Measurements from ENCODE around the gene PNMT.

PNMT gene

DNA sequence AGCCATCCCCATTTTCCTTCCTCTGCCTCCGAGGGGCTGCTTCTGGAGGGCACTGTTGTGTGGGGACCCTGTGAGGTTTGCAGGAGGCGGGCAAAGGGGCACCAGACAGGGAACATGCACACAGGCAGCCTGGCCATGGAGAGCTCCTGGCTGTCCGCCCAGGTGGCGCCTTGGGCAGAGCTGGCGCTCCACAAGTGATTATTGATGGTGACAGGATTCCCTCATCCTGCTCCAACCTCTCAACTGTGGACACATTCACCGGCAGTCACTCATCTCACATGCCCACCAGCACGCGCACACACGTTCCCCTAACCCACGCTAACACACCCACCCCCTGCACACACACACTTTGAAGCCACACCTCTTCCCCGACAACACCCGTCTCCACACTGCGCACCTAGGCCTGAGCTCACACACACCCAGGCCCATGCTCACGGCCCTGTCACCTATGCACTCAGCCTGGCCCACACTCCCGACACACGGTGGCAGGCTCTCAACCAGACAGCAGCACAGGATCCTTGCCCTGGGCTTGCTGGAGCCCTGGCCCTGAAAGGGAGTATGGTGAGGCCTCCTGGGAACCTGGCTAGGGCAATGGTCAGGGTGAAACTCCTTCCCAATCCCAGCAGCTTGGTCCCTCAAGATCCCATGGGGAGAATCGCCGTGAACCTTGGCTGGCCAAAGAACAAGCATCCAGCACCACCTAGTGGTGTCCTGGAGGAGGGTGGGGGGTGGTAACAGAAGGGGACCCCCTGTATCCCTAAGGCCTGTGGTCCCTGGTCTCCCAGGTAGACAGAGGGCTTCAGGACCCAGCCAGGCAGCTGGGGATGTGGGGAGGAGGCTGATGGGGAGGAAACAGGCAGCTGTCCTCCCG is 3.6 kb downstream of the PNMT start:
- peak; percentile 17 for DNase-seq

DNA sequence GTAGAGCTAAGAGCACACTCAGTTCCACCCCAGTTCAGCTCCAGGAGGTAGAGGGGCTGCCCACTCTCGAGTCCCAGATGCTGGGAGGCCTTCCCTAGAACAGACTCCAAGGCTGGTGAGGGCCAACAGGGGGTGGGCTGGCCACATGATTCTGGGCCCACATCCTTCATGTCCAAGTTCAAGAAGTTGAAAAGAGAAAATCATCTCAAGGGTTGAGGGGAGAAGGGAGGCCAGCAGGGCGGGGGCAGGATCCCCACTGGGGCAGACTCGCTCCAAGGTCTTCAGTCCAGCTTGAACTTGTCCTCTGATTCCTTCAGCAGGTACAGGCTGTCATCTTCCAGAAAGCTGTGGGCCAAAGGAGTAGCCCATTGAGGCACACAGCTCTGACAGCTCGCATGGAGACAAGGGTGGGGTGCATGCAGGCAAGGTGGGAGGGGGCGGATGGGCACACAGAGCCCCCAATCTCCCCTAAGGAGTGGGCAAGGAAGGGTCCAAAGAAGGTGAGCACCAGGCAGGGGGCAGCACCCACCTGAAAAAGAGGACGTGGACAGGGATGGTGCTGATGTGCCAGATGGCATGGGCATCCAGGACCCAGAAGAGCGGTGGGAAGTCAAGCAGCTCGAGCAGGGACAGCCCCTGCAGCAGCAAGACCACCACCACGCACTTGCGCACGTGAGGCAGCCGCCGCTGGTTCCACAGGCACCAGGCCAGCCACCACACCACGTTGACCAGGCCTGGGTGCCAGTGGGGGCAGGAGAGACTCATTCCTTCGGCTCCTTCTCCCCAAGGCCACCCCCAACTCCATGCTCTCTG is 4.5 kb downstream of the PNMT start:
- no peak for DNase-seq

DNA sequence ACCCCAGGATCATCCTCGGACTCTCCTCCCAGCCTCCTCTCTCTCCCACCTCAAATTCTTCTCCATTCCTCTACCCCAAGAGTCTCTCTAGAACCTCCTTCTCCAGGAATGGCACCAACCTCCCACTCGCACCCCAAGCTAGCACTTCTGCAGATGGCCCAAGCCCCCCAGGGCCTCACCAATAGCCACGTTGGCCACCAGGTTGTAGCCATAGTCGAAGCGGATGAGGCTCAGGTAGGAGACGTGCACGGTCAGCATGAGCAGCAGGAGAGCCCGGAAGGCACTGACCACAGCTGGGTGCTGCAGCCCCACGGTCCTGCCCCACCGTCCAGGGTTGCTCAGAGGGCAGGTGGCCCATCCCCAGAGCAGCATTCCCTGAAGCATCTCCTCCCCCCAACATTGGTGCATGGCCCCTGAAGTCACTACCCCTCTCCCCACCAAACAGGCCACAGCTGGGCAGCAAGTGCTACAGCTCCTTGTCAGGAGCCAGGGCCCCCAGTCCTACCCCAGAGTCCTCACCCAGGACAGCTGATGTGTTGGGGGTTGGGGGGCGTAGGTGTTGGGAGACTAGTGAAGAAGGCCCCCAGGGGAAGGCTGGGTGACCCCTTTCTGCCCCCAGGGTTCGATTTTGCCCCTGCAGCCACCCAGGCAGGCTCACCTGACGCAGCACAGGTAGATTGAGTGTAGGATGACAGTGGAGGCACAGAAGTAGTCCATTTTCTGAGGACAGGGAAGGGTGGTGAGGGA is 5.3 kb downstream of the PNMT start:
- DNase-seq: no peak

DNA sequence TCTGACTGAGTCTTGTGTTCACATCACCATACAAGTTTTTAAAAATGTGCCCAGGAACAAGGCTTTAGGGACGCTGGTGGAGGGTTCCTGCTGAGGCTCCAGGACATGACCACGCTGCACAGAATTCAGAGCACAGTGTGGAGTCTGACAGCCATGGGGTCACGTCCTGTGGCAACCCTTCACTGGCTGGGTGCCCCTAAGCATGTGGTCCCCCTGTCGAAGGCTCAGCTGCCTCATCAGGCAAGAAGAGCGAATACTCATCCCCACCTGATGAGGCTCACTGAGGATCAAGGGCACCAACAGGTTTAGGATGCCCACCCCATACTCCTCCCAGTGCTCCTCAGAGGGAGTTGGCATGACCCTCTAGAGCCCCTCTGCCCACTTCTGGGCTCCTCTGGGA is 5.9 kb downstream of the PNMT start:
- no peak for DNase-seq

DNA sequence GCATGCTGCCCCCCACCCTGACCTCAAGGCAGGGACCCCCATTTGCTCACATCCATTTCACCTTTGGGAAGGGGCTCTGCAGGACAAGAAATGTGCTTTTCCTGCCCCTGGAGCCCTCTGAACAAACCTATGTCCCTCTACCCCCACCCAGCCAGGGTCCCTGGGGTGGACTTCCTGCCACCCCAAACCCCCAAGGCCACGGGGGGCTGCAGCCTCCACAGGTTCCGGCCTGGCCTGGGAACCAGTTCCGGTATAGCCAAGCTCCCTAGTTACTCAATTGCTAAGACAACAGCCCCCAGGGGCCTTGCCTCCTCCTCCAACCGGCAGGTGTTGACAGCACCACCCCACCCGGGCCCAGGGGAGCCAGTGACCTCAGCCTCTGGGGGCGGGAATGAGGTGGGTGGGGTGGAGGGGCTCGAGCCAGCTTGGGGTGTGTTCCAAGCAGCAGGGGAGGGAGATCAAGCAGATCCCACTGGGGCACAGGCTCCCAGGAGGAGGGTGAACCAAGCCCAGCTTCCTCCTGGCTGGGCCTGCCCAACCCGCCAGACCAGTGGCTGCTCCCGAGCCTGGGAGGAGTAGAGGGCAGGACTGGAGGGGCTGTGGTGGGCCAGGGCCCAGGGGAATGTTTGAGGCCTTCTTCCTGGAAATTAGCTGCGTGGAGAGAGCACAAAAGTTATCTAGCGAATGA is 6.6 kb downstream of the PNMT start:
- DNase-seq: no peak

DNA sequence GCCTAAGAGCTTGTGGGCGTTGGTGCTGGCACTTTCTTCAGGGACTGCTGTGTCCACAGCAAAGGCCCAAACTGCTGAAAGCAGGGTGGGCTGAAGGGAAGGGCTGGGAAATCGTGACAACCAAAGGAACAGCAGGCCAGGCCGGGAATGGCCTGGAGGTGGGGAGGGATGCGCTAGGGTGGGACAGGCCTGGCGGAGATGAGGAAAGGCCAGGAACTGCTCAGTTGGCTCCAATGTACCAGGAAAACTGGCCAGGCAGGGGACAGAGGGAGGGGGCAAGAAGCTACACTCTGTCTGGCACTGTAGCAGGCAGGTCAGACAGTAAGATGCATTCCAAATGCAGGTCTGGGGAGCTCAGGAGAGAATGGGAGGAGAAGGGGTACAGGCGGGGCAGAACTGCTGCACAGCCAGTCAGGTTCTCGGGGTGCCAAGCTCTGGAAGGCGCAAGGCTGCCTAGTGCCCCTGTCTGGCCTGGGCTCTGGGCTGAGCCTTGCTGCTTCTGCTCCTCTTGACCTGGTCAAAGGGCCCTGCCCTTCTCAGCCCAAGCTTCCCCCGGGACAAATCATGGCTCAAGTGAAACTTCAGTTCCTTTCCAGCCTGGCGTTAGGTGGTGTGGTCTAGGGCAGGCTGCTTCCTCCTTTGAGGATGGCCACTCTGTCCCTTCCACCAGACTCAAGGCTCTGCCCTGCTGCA is 7.3 kb downstream of the PNMT start:
- no peak for DNase-seq

DNA sequence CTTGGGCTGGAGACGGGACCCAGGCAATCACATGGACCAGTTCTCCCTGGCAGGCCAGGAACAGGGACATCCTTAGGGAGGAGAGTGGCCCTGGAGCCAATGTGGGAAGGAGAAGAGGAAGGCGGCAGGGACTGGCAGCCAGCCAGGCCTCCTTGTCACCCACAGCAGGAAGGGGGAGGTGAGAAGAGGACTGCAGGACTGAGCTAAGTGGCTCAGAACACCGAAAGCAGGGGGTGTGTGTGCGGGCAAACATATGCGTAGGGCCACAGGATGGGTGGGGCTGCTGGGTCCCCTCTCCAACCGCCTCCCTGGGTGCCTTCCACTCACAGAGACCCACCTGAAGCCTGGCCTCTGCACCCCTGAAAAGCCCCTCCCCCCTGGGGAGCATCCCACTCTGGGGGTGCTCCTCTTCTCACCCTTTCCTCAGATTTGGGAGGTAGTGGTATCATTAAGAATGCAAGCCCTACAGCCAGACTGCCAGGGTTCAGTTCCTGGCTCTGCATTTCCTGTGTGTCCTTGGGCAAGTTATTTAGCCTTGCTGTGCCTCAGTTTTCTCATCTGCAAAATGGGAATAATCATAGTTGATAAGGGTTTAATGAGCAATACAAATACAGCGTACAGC is 8.1 kb downstream of the PNMT start:
- DNase-seq: peak; percentile 71

DNA sequence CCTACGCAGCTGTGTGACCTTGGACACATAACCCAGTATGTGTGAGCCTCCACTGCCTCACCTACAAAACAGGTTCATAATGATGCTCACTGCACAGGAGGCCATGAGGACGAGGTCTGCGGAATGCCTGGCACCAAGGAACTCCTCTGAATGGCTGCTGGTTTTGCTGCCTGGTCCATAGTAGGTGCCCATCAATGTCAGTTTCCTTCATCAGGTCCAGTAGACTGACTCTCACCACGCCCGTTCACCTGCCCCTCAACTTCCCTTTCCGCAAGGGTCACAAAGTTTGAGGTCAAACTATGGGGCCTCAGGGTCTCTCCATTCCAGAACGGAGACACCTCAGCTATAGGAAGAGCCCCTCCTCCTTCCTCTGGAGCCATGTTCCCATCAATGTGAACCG is 8.8 kb downstream of the PNMT start:
- no peak for DNase-seq

DNA sequence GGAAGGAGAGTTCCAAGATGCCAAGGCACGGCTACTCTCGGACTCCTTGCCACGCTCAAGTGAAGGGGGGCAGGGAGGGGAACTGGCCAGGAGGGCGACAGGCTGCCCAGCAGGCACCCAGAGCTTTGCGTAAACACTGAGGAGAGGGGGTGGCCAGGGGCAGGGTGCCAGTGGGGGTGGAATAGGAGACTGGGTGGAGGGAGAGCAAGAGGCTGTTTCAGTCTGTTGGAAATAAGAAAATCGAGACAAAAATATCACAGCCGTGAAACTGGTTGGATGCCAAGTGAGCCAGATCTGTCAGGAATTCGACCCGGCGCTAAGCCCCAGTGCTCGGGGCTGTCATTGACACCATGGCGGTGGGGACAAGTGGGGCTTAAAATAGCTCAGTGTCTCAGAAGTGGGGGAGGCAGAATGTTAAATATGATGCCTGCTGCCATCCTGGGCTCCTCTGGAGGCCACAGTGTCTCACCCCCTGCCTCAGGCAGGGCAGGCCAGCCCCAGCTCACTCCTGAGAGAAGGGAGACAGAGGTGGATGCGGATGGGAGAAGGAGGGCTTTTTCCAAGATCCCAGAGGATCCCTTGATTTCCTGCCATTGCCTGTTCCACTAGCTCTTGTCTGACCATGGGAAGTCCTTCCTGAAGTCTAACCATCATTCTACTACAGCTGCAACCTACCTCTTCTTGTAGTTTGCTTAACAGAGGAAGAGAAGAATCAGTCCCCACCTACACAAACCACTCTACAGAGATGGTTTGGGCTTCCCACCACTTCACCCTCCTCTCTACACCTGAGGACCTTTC is 9.5 kb downstream of the PNMT start:
- DNase-seq: no peak

DNA sequence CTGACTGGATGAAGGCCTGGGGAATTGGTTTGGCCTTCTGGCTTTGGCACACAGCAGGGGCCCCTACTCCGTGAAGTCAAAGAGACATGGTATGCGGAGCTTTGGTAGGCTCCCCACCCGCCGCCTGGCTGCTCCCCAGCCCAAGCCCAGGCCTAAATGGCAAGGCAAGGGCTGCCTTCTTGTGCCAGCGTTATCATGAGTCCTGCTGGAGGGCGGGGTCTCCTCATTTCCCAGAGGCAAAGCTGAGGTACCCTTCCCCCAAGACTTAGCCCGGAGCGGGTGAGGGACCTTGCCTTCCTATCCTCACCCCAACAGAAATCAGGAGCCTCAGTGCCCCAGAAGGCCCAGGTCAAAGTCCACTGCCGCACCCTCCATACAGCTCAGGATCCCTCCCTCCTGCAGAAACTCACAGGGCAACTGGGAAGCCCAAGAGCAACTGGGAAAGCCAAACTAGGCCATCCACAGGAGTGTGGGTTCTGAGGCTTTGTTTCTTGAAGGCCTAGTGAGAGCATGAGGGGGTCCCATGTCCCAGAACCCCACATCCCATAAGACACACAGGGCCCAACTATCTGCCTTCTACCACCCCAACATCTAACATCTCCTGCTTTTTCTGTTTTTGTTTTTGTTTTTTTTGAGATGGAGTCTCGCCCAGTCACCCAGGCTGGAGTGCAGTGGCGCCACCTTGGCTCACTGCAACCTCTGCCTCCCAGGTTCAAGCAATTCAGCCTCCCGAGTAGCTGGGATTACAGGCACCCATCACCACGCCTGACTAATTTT is 10.3 kb downstream of the PNMT start:
- no peak for DNase-seq

DNA sequence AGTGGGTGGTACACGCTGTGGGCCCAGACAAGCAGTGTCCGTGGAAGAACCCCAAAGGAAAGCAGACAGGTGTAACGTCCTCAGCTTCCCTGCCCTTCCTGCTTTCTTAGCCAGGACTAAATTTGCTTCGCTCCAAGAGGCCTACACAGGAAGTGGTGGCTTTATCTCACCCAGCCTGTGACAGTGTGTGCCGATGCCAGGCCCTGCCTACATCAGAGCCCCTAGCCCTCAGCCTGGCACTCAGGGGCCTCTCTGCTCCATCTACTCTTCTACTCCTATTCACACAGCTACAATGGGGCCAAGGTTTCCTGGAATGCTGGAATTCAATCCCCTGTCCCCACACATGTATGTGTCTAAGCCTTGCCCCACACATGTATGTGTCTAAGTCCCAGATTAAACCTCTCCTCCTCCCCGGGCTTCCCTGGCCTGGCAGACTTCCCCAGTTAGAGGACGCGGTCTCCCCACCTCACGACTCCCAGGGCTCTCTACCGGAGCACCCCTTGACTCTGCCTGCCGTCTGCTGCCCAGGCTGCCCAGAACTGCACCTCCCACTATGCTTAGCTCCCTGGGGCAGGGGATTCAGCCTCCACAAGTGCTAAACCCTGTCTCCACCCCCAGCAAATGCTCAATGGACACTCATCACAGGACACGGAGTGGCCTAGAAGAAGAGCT is 11.4 kb downstream of the PNMT start:
- DNase-seq: peak; percentile 63

DNA sequence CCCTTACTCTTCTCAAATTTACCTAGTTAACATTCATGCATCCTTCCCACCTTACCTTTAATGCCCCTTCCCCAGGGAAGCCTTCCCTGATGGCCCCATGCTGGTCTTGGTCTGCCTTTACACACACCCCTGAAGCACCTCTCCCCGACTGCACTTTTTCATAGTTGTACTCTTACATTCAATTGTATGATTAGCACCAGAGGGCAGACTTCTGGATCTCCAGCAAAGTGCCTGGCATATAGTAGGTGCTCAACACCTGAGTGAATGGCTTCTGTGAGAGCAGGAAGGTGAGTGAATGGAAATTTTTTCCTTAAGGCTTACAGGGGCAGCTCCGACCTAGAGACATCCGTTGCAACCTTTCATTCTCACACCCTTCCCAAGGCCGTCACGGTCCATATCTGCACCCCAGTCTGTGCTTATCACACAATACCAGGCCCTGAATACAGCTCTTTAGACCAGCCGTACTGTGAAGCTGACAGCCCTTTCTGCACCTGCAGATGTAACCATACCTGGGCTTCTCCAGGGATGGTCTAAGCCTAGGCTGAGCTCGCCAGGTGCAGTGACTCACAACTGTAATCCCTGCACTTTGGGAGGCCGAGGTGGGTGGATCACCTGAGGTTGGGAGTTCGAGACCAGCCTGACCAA is 15.2 kb downstream of the PNMT start:
- DNase-seq: no peak

DNA sequence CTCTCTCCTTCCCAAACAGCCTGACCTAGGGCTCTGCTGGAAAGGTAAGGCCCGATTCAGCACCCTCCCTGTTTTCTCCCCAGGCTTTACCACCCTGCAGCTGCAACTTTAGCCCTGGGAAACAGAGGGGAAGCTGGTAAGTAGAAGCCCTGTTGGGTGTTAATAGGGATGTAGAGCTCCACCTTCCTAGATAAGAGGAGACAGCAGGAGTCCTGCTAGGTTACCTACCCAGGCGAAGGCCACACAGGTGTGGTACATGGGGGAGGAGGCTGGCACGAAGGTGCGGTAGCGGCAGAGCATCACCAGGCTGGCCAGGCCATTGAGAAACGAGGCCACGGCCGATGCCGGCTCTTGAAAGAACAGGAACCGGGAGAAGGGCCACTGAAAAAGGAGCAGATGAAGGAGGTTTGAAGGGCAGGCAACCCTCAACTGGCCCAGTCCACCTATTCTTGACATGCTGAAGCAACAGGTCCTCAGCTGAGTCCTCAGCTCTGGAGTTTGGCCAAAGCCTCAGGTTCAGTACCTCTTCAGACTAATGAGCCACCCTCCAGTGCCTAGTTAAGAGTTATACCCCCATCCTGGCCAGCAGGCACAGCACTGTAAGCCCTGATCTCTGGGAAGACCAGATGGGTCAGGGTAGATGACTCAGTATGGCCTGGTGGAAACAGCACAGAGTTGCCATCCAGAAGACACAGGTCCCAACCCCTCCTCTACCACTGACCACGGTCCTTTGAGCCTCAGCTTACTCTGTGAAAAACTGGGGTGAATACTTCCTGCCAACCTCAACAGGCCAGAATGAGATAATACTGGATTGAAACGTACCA is 16.3 kb downstream of the PNMT start:
- DNase-seq: no peak

DNA sequence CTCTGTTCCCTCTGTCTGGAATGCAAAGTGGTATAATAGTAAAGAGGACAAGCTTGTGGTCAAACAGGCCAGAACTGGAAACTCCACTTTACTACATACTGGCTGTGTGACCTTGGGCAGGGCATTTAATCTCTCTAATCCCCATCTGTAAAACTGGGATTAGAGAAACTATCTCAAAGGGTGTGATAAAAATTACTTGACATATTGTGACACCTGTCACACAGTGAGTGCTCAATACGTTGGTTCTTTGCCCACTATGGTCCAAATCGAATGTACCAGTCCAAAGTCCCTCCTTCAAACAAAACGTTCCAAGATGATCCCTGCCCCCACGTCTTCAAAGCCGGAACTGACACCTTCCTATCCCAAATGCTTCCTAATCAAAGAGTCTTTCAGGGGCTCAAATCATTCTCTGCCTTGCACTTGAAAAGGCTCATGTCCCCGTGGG is 18.9 kb downstream of the PNMT start:
- DNase-seq: no peak

DNA sequence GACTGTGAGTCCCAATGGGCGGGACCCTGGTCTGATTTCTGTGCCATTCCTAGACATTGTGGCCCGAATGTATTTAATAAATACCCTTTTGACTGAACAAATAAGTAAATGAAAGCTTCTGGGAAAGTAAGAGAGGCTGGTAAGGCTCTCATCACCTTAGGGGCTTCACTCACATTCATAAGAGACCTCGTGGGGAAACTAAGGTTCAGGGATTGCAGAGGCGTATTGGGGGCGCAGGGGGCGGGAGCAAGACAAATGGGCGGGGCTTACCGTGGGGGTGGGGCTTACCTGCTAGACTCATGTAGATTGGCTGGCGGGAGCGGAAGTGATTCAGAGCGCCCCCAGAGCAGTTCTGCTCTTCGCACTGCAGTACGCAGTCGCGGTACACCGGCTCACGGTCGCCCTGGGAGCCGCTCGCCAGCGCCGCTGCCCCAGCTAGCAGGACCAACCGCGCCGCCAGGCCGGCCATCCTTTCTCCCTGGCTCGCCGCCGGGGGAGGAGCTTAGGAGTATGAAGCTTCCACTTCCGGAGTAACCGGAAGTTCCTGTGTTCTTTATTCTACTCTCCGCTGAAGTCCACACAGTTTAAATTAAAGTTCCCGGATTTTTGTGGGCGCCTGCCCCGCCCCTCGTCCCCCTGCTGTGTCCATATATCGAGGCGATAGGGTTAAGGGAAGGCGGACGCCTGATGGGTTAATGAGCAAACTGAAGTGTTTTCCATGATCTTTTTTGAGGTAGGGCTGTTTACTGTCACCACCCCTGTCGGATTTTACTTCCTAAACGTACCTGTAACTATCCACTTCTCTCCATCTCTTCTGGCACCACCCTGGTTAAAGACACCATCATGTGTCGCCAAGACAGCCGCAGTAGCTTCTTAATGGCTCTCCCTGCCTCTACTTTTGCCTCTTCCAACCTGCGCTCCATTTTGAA is 19.6 kb downstream of the PNMT start, which contains the start of gene PGAP3:
PGAP3 (minus strand) TSS at position 512 of the 929 bp plus-strand sequence; CDS start at position 469, 43 bp downstream.
- peak; percentile 86 for DNase-seq

DNA sequence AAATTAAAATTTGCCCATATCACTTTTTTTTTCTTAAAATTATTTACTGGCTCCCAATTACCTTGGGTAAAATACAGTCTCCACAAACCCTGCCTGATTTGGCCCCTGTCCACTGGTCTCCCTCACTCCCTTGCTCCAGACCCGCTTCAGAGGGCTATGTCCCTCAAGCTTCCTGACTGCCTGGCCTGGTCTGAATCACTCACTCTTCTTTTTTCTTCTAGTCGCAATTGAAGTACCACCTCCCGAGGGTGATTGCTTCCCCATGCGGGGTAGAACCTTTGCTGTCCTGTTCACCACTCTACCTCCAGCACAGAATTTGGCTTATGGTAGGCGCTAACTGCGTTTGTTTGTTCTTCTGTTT is 20.2 kb downstream of the PNMT start:
- no peak for DNase-seq

DNA sequence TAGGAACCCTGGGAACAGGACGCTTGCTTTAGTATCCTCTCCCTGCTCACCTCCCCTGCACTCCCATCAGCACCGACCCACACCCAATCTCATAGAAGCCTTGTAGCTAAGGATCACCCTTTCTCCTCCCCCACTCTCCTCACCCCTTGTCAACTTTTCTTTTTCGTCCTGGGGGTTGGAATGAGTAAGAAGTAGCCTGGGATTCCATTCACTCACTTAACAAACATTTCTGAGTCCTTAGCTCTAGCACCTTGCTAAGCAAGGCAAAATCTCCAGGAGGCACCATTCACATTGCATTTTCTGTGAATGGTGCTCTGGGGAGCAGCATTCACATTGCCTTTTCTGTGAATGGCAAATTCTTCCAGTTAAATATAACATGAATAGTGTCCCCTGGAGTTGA is 20.7 kb downstream of the PNMT start:
- DNase-seq: no peak
